Lung microvascular endothelial cell (primary cell): ENCODE measurements around the gene PABPN1L. TPM values are rescaled to one million over a fixed set of nuclear protein-coding genes. Genes with fewer than 3 reads are reported as not detected.

Experiments
- DNase-seq, 2 donors: peaks; one replicate each; pipeline versions ENCODE4 v3.0.0 to v3.0.0-alpha.2; 2010; ENCODE audit warnings: low read depth in 2 of 2
- total RNA-seq: library from RNA; depleted of rRNA; stranded (reverse); fragments of >200 nt; gene quantifications from 2 replicates; pipeline ENCODE4 v1.2.1, GENCODE V29; 2014

PABPN1L gene
- total RNA-seq, 1 donor from 2014 or later, result not detected

DNA sequence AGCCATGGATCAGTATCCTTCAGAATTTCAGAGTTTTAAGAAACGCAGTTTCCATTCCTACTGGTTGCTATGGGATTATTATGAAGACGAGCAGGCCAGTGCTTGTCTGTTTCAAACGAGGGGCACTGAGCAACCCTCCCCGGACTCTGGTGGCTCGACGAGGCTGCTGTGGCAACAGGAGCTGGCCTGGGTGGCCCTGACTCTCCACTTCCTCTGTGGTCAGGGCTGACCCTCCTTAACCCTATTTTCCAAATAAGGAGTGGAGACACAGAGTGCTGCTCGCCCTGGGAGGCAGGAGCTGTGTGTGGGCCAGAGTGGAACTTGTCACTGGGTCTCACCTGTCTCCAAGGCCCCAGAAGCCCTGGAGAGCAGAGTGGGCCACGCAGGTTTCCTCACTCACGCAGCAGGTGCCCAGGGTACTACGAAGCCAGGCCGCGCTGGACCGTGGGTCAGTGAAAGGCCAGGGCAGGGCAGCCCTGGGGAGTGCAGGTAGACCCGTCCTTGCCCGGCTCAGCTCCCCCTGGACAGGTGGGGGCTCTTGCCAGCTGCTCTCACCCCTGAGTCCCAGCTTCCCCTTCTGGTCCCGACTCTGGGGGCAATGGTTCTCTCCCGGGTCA is 13.0 kb downstream of the PABPN1L start:
- no peak for DNase-seq

DNA sequence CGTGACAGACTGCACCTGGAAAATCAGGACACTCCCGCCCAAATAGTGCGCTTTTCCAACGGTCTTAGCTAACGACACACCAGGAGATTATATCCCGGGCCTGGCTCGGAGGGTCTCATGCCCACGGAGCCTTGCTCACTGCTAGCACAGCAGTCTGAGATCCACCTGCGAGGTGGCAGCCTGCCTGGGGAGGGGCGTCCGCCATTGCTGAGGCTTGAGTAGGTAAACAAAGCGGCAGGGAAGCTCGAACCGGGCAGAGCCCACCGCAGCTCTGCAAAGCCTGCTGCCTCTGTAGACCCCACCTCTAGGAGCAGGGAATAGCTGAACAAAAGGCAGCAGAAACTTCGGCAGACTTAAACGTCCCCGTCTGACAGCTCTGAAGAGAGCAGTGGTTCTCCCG is 14.8 kb downstream of the PABPN1L start:
- DNase-seq, result no peak

DNA sequence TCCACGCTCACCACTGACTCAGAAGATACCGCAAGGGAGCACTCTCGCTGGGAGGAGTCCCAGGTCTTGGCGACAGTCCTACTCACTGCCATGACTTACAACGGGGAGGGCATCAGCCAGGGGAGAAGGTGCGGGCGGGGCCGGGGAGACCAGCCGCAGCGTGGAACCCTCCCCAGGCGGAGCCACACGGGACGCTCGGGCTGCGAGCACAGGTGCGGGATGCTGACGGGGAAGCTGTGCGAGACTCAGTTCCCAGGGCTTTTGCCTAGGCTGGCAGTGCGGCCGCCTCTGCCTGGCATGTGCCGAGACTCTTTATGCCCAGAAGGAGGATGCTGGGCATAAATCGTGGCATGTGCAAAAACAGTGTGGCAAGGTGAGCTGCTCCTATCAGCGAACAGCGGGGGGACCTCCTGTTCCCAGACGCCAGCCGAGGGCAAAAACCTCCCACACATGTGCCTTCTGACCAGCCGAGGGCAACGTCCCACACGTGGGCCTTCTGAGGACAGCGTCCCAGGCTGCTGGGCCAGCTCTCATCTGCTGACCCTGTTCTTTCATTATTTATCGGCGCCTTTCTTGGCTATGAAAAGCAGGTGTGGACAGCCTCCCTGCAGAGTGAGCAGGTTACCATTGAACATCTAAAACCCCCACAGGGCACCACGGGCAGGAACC is 15.8 kb downstream of the PABPN1L start:
- no peak for DNase-seq

DNA sequence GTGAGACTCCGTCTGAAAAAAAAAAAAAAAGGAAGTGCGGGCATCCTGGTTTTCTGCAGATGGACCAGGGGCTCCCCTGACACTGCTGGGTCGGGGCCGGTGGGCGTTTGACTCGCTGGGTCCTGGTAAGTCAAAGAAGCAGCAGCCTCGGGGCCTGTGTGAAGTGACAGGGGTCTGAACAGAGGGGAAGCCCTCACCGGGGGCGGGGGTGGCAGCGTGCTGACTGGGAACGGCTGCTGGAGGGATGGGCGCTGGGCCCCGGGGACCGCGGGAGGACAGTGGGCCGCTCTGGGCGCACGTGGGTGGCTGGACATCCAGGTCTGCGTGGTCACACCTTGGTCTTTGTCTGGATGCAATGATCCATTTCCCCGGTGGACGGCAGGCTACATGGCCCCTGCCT is 17.9 kb downstream of the PABPN1L start:
- no peak for DNase-seq

DNA sequence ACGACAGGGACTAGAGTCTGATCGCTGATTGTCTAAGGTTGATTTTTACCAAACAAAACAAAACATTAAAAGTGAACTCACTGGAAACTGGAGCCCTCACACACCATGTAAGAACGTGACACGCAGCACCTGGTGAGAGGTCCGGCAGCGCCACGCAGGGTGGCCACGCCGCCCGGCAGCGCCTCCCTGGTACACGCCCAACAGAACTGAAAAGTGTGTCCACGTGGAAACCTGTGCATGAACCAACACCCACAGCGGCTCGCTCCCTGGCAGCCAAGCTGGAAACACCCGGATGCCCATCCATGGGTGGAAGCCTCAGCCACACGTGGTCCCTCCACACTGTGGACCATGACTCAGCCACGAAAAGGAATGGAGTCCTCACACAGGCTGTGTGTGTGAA is 18.8 kb downstream of the PABPN1L start:
- no peak for DNase-seq

DNA sequence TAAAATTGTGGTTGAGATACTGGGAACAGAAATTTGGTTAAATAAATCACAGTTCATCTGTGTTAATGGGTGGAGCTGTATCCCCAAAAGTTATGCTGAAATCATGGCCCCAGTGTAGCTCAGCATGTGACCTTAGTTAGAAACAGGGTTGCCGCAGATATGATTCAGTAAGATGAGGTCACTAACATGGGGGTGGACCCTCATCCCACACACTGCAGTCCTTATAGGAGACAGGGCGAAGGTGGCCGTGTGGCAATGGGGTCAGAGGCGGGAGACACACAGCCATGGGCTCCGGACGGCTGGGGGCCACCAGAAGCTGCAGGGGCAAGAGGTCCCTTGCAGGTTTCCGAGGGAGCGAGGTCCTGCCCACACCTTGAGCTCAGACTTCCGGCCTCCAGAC is 20.4 kb downstream of the PABPN1L start:
- no peak for DNase-seq

DNA sequence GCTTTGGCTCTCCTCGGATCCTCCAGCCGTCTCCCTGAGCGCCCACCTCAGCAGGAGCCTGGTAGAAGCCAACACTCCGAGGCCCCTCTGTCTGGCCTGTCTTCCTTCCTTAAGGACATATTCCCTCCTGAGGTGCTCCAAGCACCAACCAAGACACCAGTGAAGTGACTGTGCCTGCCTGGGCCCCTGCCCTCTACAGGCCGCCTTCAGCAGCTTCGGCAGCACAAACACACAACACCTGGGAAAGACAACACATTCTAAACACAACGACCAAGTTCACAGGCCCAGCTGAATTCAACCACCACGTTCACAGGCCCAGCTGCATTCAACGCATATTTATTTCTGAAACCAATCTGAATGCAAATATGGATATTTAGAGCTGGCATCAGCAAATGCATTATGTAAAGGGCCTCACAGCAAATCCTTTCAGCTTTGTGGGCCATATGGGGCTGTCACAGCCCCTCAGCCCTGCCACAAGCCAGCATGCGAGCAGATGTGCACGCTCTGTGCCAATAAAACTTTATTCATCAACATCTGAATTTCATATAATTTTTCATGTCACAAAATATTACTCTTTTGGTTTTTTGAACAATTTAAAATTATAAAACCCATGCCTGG is 21.9 kb downstream of the PABPN1L start:
- DNase-seq, result no peak

DNA sequence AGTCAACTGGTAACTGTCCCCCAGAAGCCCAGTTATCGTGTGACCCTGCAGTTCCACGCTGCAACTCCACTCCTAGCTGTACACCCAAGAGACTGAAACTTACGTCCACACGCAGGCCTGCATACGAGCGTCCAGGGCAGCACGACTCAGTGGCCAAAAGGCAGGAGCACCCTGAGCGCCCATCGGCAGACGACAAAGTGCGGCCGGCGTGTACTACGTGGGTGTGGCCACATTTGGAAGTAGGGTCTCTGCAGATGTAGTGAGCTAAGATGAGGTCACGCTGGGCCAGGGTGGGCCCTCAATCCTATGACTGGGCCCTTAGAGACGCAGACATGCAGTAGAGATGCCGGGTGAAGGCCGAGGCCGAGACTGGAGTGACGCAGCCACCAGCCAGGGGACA is 23.2 kb downstream of the PABPN1L start:
- no peak for DNase-seq

DNA sequence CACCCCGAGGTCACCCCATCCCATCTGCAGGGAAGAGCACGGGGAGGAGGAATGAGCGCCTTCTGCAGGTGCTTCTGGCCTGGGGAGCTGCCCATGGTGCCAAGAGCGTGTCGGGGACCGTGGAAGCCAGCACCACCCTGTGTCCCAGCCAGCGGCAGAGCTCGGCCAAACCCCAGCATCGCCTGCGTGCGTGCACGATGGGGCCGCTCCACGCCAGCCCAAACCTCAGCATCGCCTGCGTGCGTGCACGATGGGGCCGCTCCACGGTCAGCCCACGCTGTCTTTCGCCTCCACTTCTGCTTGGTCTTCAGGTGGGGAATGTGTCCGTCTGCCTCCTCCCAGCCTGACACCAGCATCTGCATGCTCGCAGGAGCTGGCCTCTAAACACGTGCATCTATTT is 23.7 kb downstream of the PABPN1L start:
- no peak for DNase-seq

DNA sequence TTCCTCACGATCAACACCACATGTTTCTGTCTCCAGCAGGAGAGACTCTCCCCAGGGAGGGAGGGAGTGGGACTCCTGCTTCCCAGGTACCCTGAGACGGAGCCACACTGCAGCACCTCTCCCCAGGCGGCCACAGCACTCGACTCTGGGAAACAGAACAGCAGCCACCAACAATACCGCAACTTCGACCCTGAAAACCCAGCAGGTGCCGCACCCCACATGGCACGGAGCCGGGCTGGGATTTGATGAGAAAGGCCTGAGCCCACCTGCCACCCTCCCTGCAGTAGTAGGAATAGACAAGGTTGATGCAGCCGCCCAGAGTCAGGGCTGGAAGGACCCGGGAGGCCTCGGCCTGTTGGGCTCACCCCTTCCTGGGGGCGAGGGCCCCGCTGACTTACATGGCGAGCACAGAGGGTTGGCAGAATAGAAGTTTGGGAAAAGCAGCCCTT is 24.1 kb downstream of the PABPN1L start:
- DNase-seq, result no peak

DNA sequence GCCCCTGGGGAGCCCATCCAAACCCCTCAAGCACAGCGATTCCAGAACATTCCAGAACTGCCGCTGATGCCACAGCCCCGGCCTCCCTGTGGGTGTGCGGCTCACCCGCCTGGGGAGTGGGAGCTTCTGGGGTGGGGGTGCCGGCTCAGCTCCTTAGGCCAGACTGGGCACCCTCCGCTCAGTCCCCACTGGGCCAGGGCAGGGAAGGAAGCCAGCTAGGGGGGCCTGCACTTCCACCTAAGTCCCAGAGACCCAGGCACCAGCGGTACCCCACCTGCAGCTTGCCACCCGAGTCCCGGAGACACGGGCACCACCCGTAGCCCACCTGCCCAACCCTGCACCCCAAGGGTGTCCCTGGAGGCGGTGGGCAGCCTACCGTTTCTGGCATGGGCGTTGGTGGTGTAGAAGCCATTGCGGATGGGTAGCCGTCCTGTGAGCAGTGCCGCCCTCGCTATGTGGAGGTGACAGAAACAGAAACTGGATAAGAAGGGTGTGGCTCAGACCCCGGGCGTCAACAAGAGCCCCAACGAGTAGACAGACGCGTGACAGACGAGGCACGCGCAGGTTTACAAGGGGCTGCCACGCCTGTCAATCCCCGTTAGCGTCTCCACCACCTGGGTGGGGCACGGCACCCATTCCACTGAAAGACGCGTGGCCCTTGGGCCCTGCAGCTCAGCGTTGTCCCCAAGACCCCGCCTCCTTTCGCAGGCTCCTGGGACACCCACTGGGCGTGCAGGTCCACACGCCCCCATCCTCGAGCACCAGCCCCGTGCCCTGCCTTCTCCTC is 24.7 kb downstream of the PABPN1L start:
- no peak for DNase-seq

DNA sequence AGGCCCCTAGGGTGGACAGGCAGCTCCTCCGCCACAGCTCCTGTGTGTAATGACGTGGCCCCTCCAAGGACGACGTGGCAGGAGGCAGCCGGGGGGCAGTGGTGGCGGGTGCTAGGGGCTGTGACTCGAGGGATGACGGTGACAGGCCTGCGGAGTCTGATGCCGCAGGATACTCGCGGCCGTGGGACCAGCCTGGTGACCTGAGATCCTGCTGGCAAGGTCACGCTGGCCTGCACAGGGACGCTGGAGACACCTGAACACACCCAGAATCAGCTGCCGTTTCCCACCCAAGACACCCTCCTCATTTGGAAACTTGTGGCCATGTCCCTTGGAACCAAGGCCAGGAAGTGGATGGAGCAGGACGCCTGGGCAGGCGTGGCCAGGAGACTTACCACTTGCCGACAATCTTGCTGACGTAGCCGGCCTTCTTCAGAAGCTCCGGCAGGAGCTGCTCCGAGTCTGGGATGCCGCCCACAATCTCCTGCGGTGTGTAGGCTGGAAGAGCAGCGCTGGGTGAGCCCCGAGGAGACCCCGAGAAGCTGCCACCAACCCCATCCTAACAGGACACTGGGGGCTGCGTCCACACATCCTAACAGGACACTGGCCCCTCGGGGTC is 25.8 kb downstream of the PABPN1L start:
- no peak for DNase-seq

DNA sequence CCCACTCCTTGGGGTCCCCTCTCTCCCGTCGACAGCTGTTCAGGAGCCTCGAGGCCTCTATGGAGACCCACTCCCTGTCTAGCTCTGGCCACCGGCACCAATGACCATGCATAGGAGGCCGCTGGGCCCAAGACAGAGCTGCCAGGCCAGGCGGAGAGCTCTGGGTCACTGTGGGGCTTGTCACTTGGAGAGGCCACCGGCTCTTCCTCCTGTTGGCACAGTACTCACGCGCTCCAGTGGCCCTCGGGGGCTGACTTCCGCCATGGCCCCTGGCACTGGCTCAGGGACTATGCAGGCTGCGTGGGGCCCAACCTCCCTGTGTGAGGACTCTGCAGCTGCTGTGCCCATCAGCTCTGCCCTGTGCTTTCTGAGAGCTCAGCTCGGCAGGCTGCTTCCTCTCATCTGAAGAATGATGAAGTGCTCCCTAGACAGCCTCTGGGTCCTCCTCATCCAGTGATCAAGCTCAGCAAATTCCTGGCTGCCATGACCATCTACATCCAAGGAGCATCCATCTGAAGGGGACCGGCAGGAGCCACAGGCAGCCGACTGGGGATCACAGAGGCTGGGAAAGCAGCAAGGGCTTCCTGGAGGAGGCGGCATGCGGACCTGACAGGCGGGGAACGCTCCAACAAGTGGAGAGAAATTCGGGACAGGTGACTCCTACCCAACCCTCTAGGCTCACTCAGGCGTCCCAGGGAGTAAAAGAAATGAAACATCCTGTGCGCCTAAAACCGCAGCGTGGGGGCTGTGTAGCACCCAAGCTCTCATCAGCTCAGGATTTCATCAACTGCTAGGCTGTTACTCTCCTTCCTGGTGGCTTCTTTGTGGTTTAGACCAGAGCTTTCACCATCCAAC is 26.5 kb downstream of the PABPN1L start:
- no peak for DNase-seq

DNA sequence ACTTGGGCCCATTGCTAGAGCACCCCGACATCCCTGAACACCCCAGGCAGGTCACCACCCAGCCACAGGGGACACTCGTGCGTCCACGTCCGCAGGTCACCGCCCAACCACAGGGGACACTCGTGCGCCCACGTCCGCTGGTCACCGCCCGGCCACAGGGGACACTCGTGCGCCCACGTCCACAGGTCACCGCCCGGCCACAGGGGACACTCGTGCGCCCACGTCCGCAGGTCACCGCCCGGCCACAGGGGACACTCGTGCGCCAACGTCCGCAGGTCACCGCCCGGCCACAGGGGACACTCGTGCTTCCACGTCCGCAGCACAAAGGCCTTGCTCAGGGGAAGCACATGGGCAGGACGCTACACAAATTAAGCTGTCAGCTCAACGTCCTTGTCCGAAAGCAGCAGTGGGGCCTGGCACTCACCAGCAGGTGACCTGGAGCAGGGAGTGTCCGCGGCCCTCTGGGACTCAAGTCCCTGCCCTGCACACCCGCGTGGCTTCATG is 27.4 kb downstream of the PABPN1L start:
- no peak for DNase-seq

DNA sequence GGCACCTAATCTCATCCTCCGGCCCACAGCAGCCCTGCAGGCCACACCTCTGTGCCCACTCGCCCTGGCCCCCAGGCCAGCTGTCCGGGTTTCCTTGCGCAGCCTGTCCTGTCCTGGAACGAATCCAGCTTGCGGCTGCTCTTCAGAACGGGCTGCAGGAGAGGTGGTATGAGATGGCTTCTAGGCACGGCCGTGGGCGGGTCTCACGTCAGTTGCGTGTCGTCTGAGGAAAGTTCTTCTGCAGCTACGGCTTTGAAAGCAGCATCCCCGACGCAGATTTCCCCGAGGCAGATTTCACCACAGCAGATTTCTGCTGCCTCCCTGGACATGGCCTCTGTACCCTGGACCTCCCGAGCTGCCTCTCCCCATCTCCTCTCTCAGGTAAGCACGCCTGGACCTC is 27.9 kb downstream of the PABPN1L start:
- DNase-seq, result no peak

DNA sequence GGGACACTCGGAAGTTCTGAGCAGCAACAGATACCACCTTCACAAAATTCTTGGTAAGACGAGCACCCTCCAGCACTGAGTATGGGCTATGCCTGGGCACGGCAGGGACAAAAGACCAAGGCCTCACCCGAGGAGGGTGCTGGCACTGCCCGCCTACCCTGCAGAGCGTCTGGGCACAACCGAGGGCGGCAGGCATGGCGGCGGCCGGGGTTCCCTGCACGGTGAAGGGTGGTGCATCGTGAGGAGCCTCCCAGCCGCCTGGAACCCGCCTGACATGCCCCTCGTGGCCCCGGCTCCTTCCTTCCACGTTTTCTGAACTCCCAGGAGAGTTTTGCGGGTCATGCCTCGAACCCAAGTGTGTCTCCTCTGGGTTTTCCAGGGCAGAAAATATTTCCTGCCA is 28.7 kb downstream of the PABPN1L start:
- no peak for DNase-seq

DNA sequence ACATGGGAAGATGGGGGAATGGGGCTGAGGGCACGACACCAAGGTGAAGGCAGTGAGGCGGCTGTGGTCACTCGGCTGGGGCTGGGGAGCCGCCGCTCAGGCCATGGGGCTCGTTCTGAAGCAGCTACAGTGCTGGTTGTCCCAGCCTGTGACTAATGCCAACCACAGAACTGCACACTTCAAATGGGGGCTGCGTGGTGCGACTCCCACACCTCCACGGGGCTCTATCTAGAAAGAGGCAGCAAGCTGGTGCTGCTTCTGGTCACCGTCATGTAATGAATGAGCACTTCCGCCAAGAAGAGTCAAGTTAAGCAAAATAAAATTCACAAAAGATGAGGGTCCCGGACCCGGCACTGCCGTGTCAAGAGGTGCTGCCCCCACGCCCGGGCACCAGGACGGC is 29.7 kb downstream of the PABPN1L start:
- no peak for DNase-seq

DNA sequence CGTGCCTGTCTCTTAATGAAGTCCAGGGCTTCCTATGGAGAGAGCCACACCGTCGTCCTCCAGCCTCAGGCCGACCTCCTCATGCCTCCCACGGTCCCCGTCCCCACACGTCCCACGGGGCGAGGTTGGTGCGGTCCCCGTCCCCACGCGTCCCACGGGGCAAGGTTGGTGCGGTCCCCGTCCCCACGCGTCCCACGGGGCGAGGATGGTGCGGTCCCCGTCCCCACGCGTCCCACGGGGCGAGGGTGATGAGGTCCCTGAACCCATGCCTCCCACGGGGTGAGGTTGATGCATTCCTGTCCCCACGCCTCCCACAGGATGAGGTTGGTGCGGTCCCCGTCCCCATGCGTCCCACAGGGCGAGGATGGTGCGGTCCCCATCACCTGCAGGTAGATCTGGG is 30.6 kb downstream of the PABPN1L start:
- DNase-seq, result no peak

DNA sequence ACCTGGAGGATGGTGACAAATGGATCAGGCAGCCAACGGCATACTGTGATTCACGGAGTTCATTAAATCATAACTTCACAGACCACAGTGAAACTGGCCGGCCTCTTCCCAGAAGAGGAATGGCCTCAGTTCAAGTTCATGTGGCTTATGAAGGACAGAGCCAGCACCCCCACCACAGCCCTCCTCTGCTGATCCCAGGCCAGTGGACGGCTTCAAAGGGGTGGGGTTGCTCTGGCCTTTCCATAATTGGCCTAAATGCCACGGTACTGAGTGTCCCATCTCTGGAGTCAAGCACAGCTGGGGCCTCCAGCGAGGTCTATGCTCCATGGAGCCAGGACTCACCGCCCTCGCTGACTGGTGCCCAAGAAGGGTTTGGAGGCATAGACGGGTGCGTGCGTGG is 31.1 kb downstream of the PABPN1L start:
- DNase-seq, result no peak

DNA sequence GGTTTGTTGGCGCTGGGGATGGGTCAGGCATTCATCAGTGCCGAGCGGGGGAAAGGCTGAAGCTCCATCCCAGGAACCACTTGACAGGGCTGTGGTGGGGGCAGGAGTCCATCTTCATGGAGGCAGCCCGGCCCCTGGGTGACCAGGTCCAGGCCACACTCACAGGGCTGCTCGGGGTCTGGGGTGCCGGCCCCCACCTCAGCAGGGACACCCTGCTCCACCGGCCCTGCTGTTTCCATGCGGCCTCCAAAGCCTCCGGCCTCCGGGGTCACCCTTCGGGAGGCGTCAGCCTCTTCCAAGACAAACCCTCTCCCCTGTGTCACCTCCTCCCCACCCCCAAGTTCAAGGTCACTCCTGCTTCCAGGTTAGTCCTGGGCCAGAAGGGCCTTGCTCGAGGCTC is 31.8 kb downstream of the PABPN1L start:
- DNase-seq, result no peak

DNA sequence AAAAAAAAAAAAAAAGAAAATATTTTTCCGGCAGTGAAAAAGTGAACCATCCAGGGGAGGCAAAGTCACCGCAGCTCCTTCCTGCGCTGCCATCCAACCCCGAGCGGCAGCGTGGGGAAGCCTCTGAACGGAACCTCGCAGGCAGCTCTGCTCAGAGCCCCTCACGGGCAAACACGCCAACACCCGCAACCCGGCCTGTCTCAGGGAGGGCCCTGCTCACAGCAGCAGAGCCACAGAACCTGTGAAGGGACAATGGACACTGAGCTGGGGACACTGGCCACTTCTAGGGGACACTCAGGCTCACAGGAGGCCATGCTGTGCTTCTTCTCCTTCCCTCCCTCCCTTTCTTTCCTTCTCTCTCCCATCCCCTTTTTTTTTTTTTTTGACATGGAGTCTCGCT is 33.4 kb downstream of the PABPN1L start:
- no peak for DNase-seq
